ENCODE results near the gene AXL.

DNA sequence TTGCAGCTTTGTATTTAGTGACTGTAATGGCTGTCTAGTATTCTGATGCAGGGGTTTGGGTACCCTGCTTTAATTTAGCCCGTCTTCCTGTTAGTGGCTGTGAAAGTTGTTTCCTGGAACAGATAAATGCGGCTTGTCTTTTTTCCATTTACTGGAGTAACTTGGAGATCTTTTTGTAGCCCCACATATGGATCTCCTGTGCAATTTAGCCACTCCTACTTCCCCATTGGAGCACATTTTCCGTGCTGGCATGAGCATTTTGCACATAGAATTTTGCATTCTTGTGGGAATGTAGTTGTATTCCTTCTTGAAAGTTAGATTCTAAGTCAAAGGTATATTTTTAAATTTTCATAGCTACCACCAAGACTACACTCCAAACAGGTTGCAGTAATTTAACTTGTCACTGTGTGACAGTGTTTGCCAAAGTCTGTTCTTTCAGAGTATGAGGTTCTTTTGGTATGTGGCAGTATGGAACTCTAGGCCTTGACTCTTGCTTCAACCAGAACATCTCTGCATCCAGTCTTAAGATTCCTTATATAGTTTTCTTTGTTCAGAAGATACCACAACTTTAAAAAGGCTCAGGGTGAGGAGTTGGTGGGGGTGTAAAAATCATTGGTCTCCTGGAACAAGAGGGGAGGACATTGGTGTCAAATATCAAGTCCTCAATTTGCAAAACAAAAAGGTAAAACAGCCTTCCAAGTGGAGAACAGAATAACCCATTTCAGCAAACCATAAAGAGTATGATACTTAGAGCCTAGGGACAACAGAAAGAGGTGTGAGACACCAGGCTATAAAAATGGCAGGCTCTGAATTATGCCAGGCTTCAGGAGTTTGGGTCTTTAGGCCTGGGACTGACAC, 69.9 kb downstream of the AXL start:
- TF ChIP-seq EZH2 (IDR thresholded peaks at IDR 0.05; ENCODE audit: insufficient read depth, poor library complexity, severe bottlenecking) (no peak), EZH2phosphoT487 (IDR thresholded peaks at IDR 0.05; ENCODE audit: insufficient read depth, low read depth) (no peak)

Data from GM23248 (cell line).